Ovary (tissue), 9 donors: ENCODE measurements around the gene CDK6. TPM values are rescaled to one million over a fixed set of nuclear protein-coding genes. Genes with fewer than 3 reads are reported as not detected.

ENCODE experiments used
- DNase-seq, 5 donors: peaks; one replicate each; pipeline ENCODE4 v3.0.0-alpha.2; 2019 to 2020
- H3K27ac ChIP-seq, 2 donors: fragments of 200-600 bp; one replicate each; pipeline versions ENCODE4 v1.5.1 to v1.8.0; 2019 to 2022
- H3K27me3 ChIP-seq: fragments of 200-600 bp; one replicate; pipeline ENCODE4 v1.8.0; 2022
- H3K36me3 ChIP-seq: fragments of 200-600 bp; sonication (generic); one replicate; pipeline ENCODE4 v1.5.1; 2019
- H3K4me1 ChIP-seq: one replicate; pipeline ENCODE4 v1.8.1; 2013; ENCODE audit warnings: mild to moderate bottlenecking, moderate library complexity; ENCODE audit not compliant: insufficient read depth
- H3K4me3 ChIP-seq: fragments of 200-600 bp; sonication (generic); one replicate; pipeline ENCODE4 v1.5.1; 2017
- H3K9me3 ChIP-seq, 2 donors: fragments of 200-600 bp in 1 of 2; sonication (generic) in 1 of 2; one replicate each; pipeline versions ENCODE4 v1.5.1 to v1.8.1; 2013 to 2019; ENCODE audit warnings: mild to moderate bottlenecking in 1 of 2, moderate library complexity in 1 of 2
- EP300 ChIP-seq: sonication (generic); formaldehyde crosslinking; IDR thresholded peaks from one replicate; pipeline ENCODE4 v1.6.1; 2017; ENCODE audit warnings: antibody characterized with exemption
- POLR2A ChIP-seq: fragments of 450-650 bp; IDR thresholded peaks from one replicate; pipeline ENCODE4 v1.6.1; 2017; ENCODE audit warnings: antibody characterized with exemption, mild to moderate bottlenecking, moderate library complexity
- WGBS, 3 donors: extraction: QIAGEN DNeasy Blood & Tissue Kit in 1 of 3; methylation state at CpG; one replicate each; pipeline versions ENCODE4 v1.1.5 to v1.1.7; 2013 to 2017; 5-methylcytosine and 5-hydroxymethylcytosine counted together
- intact Hi-C, 4 donors: fragments of 100-400 bp; cut with DNase I; formaldehyde crosslinking; loops; one replicate each; pipeline versions ENCODE4 v1.11.0 to v1.15.1; 2022 to 2023
- polyA plus RNA-seq, 2 donors: library from polyadenylated mRNA; stranded (reverse); fragments of 200-250 nt in 1 of 2; fragments of 350-450 nt in 1 of 2; fragmentation: Illumina TruSeq in 1 of 2; extraction: RNeasy Lipid Tissue Mini Kit (QIAGEN cat#74804) in 1 of 2; gene quantifications; one replicate each; pipeline ENCODE4 v1.2.3, GENCODE V29; 2013 to 2014
- total RNA-seq, 7 donors: library from RNA; depleted of rRNA in 2 of 7; stranded (reverse); fragments of >200 nt in 2 of 7; fragmentation: NEBNext Ultra II Directional in 3 of 7; extraction: Animal tissue kit (Norgen Biotek cat#: 25700) in 3 of 7; gene quantifications; one replicate each; pipeline versions ENCODE4 v1.1.0 to v1.2.4, GENCODE V29; 2016 to 2023
- TF ChIP-seq, protein P1 (sequence below), 3 donors: fragments of 450-650 bp in 2 of 3; fragments of 200-600 bp in 1 of 3; IDR thresholded peaks; one replicate each; pipeline versions ENCODE4 v1.5.1 to v1.8.0; 2016 to 2022; ENCODE audit warnings: antibody characterized with exemption in 3 of 3, mild to moderate bottlenecking in 1 of 3
- donor health status: DM: no; HTN: no; CAD: no; lungs with moderate emphysema.
- donor health status: DM: no; HTN: no; CAD: no.
- donor health status: Bipolar disorder and iron deficiency.
- donor health status: DM: yes; HTN: yes; CAD: no.
- donor health status: DM: no; HTN: no; CAD: no.
- donor health status: DM: yes; HTN: yes; CAD: no.

The CDK6 gene
- total and polyA plus RNA-seq, 9 donors = 1.8 to 20.4 (median 11.2) TPM

DNA sequence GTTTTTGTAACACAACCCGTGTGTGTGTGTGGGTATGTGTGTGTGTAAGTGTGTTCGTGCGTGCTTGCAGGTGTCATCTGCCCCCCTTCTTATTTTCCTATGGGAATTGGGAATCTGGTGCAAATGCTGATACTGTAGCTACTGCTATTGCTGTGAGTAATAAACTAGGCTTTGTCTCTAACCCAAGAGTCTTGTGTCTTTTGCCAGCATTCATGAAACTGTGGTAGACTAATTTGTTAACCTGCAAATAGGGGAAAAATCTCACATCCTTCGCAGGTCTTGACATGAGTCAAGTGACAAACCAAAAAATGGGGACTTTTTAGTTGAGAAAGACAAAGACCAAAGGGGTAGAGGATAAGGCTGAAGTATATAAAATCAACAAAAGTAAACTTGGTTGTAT is 188.3 kb downstream of the CDK6 start:
- no peak overlapping the region for H3K4me3 ChIP-seq
- WGBS, 3 donors = 88 to 93% (median 92%) methylated on average over 4 of the region's 4 CpGs
- TF ChIP-seq, protein P1, sequence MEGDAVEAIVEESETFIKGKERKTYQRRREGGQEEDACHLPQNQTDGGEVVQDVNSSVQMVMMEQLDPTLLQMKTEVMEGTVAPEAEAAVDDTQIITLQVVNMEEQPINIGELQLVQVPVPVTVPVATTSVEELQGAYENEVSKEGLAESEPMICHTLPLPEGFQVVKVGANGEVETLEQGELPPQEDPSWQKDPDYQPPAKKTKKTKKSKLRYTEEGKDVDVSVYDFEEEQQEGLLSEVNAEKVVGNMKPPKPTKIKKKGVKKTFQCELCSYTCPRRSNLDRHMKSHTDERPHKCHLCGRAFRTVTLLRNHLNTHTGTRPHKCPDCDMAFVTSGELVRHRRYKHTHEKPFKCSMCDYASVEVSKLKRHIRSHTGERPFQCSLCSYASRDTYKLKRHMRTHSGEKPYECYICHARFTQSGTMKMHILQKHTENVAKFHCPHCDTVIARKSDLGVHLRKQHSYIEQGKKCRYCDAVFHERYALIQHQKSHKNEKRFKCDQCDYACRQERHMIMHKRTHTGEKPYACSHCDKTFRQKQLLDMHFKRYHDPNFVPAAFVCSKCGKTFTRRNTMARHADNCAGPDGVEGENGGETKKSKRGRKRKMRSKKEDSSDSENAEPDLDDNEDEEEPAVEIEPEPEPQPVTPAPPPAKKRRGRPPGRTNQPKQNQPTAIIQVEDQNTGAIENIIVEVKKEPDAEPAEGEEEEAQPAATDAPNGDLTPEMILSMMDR (IDR thresholded peaks at IDR 0.05) = no peak
- TF ChIP-seq POLR2A (no peak), EP300 (no peak)
- H3K4me1 ChIP-seq = peaks cover 4% of the 10 kb centered on the region
- intact Hi-C loops = no loop called here
- no peaks in the 10 kb centered on the region for H3K9me3 ChIP-seq
- no peaks in the 10 kb centered on the region for H3K36me3 ChIP-seq
- no peak for DNase-seq
- no peak overlapping the region for H3K27ac ChIP-seq
- no peaks in the 10 kb centered on the region for H3K27me3 ChIP-seq

DNA sequence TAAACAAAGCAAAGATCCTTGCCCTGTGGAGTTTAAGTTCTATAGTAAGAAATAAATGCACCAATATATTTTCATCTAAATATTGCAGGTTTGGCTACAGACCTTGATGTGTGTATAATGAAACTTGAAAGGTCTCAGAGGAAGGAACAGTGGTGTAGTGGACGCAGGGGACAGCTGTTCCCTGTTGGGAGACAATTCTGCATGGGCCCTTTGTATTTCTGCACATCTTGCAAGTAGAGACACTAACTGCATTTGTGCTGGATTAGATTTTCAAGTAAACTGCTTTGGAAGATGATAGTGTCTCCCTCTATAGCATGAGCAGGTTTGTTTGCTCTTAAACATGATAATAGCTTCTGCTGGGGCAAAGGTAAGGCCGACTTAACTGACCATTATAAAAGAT is 188.7 kb downstream of the CDK6 start:
- DNase-seq = no peak
- H3K4me1 ChIP-seq = peaks cover 4% of the 10 kb centered on the region
- H3K27me3 ChIP-seq = no peaks in the 10 kb centered on the region
- H3K27ac ChIP-seq = no peak overlapping the region
- intact Hi-C loops = no loop called here
- H3K4me3 ChIP-seq = no peak overlapping the region
- no peaks in the 10 kb centered on the region for H3K36me3 ChIP-seq
- WGBS, 3 donors = 91 to 97% (median 94%) methylated on average over 2 of the region's 2 CpGs
- TF ChIP-seq, protein P1 (IDR thresholded peaks at IDR 0.05) = no peak
- TF ChIP-seq EP300 (no peak), POLR2A (no peak)
- no peaks in the 10 kb centered on the region for H3K9me3 ChIP-seq

DNA sequence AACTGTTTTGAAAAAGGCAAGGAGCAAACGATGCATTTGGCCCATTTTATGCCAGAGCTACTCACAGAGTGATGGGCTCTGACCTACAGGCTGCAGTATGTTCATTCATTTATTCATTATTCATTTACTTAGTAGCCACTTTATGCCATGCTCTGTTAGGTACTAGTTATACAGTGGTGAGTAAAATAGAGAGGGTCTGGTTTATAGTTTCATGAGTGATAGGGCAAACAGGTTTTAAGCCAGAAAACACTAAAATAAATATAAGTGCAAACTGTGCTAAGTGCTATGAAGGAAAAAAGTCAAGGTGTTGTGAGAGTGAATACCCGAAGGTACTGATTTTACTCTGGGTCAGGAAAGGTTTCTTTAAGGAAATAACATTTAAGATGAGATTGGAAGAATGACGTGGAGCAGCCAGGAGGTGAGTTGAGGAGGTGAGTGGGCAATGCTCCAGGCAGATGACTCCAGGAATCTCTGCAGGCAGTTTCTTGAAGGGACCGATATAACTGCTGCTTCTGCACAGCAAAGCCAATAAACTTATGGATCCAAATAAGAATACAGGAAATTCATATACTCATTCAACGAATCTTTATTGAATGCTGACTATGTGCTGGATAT is 189.3 kb downstream of the CDK6 start:
- 85 to 94% (median 86%) methylated on average over 5 of the region's 5 CpGs for WGBS, 3 donors
- intact Hi-C loops = no loop called here
- DNase-seq = no peak
- Histone ChIP-seq H3K36me3 (no peaks in the 10 kb centered on the region), H3K4me1 (peaks cover 4% of the 10 kb centered on the region), H3K4me3 (no peak overlapping the region), H3K9me3 (no peaks in the 10 kb centered on the region), H3K27me3 (no peaks in the 10 kb centered on the region), H3K27ac (no peak overlapping the region)
- TF ChIP-seq EP300 (no peak), POLR2A (no peak)
- TF ChIP-seq, protein P1 (IDR thresholded peaks at IDR 0.05) = no peak

DNA sequence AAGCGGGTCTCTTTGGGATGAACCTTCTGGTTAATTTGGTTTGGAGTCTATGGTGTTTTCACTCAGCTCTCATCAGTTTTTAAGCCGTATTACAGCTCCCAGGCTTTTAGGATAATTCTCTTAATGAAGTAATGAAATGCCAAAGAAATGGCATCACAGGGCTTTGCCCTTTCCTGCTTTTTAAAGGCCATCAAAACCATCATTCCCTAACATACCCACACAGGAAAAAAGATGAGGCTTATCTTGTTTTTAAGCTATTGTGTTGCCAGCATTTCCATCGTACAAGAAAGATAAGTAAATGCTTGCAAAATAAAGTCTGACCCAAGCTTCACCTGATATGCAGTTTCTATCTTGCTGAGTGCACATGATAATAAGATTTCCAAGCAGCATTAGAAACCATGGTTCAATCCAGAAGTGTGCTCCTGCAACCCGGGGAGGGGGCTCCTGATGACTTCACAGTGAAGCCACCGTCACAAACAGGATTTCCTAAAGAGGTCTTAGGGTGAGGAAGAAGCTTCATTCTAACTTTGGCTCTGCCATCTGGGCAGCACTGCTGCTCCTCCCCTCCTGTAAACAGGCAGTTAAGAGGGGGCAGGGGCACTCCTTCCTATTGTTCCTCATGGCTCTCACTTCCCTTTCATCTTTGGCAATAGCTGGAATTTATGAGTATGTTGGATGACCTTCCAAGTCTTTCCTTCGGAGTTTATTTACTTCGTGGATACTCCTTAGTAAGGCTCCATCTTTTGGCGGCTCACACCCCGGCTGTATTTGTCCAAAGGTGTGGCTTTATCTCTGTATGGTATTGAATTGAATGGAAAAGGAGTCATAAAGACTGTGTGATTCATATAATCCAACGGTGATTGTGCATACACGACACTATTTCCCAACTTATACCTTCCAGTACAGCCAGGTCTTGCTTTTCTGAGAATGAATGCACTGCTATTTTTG is 191.0 kb downstream of the CDK6 start:
- Histone ChIP-seq H3K4me3 (no peak overlapping the region), H3K36me3 (no peaks in the 10 kb centered on the region), H3K27ac (no peak overlapping the region), H3K9me3 (no peaks in the 10 kb centered on the region), H3K4me1 (peaks cover 4% of the 10 kb centered on the region), H3K27me3 (no peaks in the 10 kb centered on the region)
- intact Hi-C loops = no loop called here
- TF ChIP-seq, protein P1 (IDR thresholded peaks at IDR 0.05) = no peak
- no peak for TF ChIP-seq POLR2A
- TF ChIP-seq EP300 = no peak
- WGBS, 3 donors = 28 to 37% (median 35%) methylated on average over 11 of the region's 11 CpGs
- DNase-seq = no peak
